CD4-positive, alpha-beta T cell treated with Interferon alpha-2 for 1 hour (primary cell): Measurements from ENCODE around the gene UBE2J2.

Experiments
- DNase-seq, 2 donors: peaks; one replicate each; pipeline ENCODE4 v3.0.0-alpha.2; 2020 to 2022

The UBE2J2 gene

GRCh38 chr1:1237874-1238701, 35.6 kb downstream of the UBE2J2 start:
- DNase-seq = no peak

- DNase-seq = no peak
Observed at GRCh38 chr1:1236945-1237873, 36.4 kb downstream of the UBE2J2 start.

- no peak for DNase-seq
Observed at GRCh38 chr1:1236176-1236763, 37.4 kb downstream of the UBE2J2 start.

- DNase-seq = no peak
Observed at GRCh38 chr1:1235016-1235744, 38.5 kb downstream of the UBE2J2 start.

- DNase-seq = no peak
Observed at GRCh38 chr1:1234180-1234808, 39.4 kb downstream of the UBE2J2 start.

GRCh38 chr1:1233567-1233892, 40.1 kb downstream of the UBE2J2 start:
- no peak for DNase-seq

GRCh38 chr1:1232796-1233566, 40.7 kb downstream of the UBE2J2 start:
- DNase-seq = no peak

GRCh38 chr1:1232208-1232795, 41.4 kb downstream of the UBE2J2 start, which contains the start of gene B3GALT6:
Gene B3GALT6, plus strand, starts transcription at chr1:1232237. Its CDS starts 42 bp downstream, at chr1:1232279.
- DNase-seq = no peak

GRCh38 chr1:1231400-1232207, 42.0 kb downstream of the UBE2J2 start, which contains the start of gene SDF4:
Gene SDF4, minus strand, starts transcription at chr1:1232001. Its CDS starts 3,229 bp downstream, at chr1:1228772.
- peak; percentile 97 to 98 for DNase-seq

- DNase-seq = peak in 1 of 2 donors; percentile 20
Observed at GRCh38 chr1:1230656-1231399, 42.8 kb downstream of the UBE2J2 start.

GRCh38 chr1:1229770-1230169, 43.9 kb downstream of the UBE2J2 start:
- no peak for DNase-seq

GRCh38 chr1:1228596-1229321, 44.9 kb downstream of the UBE2J2 start:
- no peak for DNase-seq

GRCh38 chr1:1228187-1228586, 45.5 kb downstream of the UBE2J2 start:
- DNase-seq = no peak

GRCh38 chr1:1227386-1227785, 46.3 kb downstream of the UBE2J2 start:
- DNase-seq = no peak

GRCh38 chr1:1226566-1227362, 46.9 kb downstream of the UBE2J2 start:
- no peak for DNase-seq

- DNase-seq = no peak
Observed at GRCh38 chr1:1225913-1226312, 47.7 kb downstream of the UBE2J2 start.

- no peak for DNase-seq
Observed at GRCh38 chr1:1225238-1225845, 48.3 kb downstream of the UBE2J2 start.
